Measurements from ENCODE around the gene LAMTOR4.

- TF ChIP-seq CTCF (IDR thresholded peaks at IDR 0.05) (no peak), EZH2 (IDR thresholded peaks at IDR 0.05; ENCODE audit: borderline replicate concordance, insufficient read depth, low read depth, low read length, poor library complexity, severe bottlenecking) (no peak)
These were observed 48.2 kb upstream of the LAMTOR4 start for GRCh38 chr7:100100420-100101015.
